GM19023 (cell line): ENCODE results near the gene MAGEA9.
"Not testable (repeated sequence)": the region's sequence is repeated elsewhere in the genome, so short reads cannot be mapped to it uniquely, and the experiment has no call there.

Source experiments
- ATAC-seq: cut with Tn5 transposase; IDR thresholded peaks from one replicate; pipeline ENCODE4 v1.9.1; 2021; ENCODE audit warnings: mild to moderate bottlenecking, moderate library complexity; ENCODE audit not compliant: unreplicated experiment

The MAGEA9 gene

GRCh38 chrX:149781727-149782126 is at the start of gene MAGEA9:
Gene MAGEA9, plus strand, starts transcription at chrX:149781930. Its CDS starts 4,281 bp downstream, at chrX:149786211.
- not testable (repeated sequence) for ATAC-seq

- not testable (repeated sequence) for ATAC-seq
These were observed 39.5 kb upstream of the MAGEA9 start for GRCh38 chrX:149742269-149742668.

GRCh38 chrX:149746390-149747007 is 35.2 kb upstream of the MAGEA9 start:
- ATAC-seq = not testable (repeated sequence)

- ATAC-seq = no peak
These were observed 24.3 kb upstream of the MAGEA9 start for GRCh38 chrX:149757206-149758067.

- ATAC-seq = no peak
These were observed 23.5 kb upstream of the MAGEA9 start for GRCh38 chrX:149758068-149758714.

- ATAC-seq = not testable (repeated sequence)
These were observed 23.0 kb upstream of the MAGEA9 start for GRCh38 chrX:149758715-149759078.

GRCh38 chrX:149759824-149760223 is 21.9 kb upstream of the MAGEA9 start:
- ATAC-seq = no peak

- no peak for ATAC-seq
These were observed 20.8 kb upstream of the MAGEA9 start for GRCh38 chrX:149760965-149761364.

- not testable (repeated sequence) for ATAC-seq
These were observed 19.7 kb upstream of the MAGEA9 start for GRCh38 chrX:149761858-149762674.

- ATAC-seq = no peak
These were observed 18.8 kb upstream of the MAGEA9 start for GRCh38 chrX:149762696-149763614.

- ATAC-seq = not testable (repeated sequence)
These were observed 11.4 kb upstream of the MAGEA9 start for GRCh38 chrX:149770344-149770743.

GRCh38 chrX:149773026-149773425 is 8.7 kb upstream of the MAGEA9 start:
- not testable (repeated sequence) for ATAC-seq

GRCh38 chrX:149773768-149774167 is 8.0 kb upstream of the MAGEA9 start, which contains the start of gene HSFX1:
Gene HSFX1, plus strand, starts transcription at chrX:149774068. Its CDS starts 614 bp downstream, at chrX:149774682.
- ATAC-seq = not testable (repeated sequence)

GRCh38 chrX:149777999-149778398 is 3.7 kb upstream of the MAGEA9 start:
- not testable (repeated sequence) for ATAC-seq

- peak; percentile 97 for ATAC-seq
These were observed 13.8 kb downstream of the MAGEA9 start for GRCh38 chrX:149795531-149795930.

- ATAC-seq = no peak
These were observed 17.5 kb downstream of the MAGEA9 start for GRCh38 chrX:149799095-149799714.

- no peak for ATAC-seq
These were observed 18.2 kb downstream of the MAGEA9 start for GRCh38 chrX:149799938-149800337.

GRCh38 chrX:149803458-149804062 is 21.8 kb downstream of the MAGEA9 start:
- ATAC-seq = no peak

- ATAC-seq = no peak
These were observed 22.4 kb downstream of the MAGEA9 start for GRCh38 chrX:149804102-149804501.
